ENCODE data around the gene ZCWPW2.

Gene ZCWPW2

GRCh38 chr3:28386049-28386448, 37.5 kb downstream of the ZCWPW2 start:
- no peak for DNase-seq

GRCh38 chr3:28388978-28389377, 40.5 kb downstream of the ZCWPW2 start:
- no peak for DNase-seq

GRCh38 chr3:28399206-28399605, 50.7 kb downstream of the ZCWPW2 start:
- no peak for DNase-seq

GRCh38 chr3:28406241-28406640, 57.7 kb downstream of the ZCWPW2 start:
- no peak for DNase-seq

- no peak for DNase-seq
Measured at GRCh38 chr3:28449398-28449797, 100.9 kb downstream of the ZCWPW2 start.

- DNase-seq = no peak
Measured at GRCh38 chr3:28462866-28463265, 114.3 kb downstream of the ZCWPW2 start.

GRCh38 chr3:28467414-28467813, 118.9 kb downstream of the ZCWPW2 start:
- DNase-seq = no peak

GRCh38 chr3:28476194-28476593, 127.7 kb downstream of the ZCWPW2 start:
- DNase-seq = no peak

GRCh38 chr3:28476764-28477163, 128.2 kb downstream of the ZCWPW2 start:
- DNase-seq = no peak

- DNase-seq = no peak
Measured at GRCh38 chr3:28485164-28485563, 136.6 kb downstream of the ZCWPW2 start.

- no peak for DNase-seq
Measured at GRCh38 chr3:28495301-28495700, 146.8 kb downstream of the ZCWPW2 start.

- no peak for DNase-seq
Measured at GRCh38 chr3:28502397-28502937, 153.9 kb downstream of the ZCWPW2 start.

- no peak for DNase-seq
Measured at GRCh38 chr3:28504976-28505375, 156.5 kb downstream of the ZCWPW2 start.

GRCh38 chr3:28521663-28522062, 173.1 kb downstream of the ZCWPW2 start:
- no peak for DNase-seq

GRCh38 chr3:28542351-28542750, 193.8 kb downstream of the ZCWPW2 start:
- DNase-seq = no peak

GRCh38 chr3:28544236-28544635, 195.7 kb downstream of the ZCWPW2 start:
- DNase-seq = peak in 1 of 14 donors; percentile 10

- DNase-seq = no peak
Measured at GRCh38 chr3:28544831-28545230, 196.3 kb downstream of the ZCWPW2 start.

GRCh38 chr3:28547677-28548076, 199.2 kb downstream of the ZCWPW2 start:
- DNase-seq = no peak

- no peak for DNase-seq
Measured at GRCh38 chr3:28553175-28553574, 204.7 kb downstream of the ZCWPW2 start.

GRCh38 chr3:28556195-28556594, 207.7 kb downstream of the ZCWPW2 start:
- DNase-seq = no peak

- DNase-seq = no peak
Measured at GRCh38 chr3:28564211-28564610, 215.7 kb downstream of the ZCWPW2 start.

- peak in 1 of 14 donors; percentile 6 for DNase-seq
Measured at GRCh38 chr3:28569357-28569756, 220.8 kb downstream of the ZCWPW2 start.

GRCh38 chr3:28574036-28574435, 225.5 kb downstream of the ZCWPW2 start:
- DNase-seq = no peak

- peak in 9 of 14 donors; percentile 5 to 71 (median 23) for DNase-seq
Measured at GRCh38 chr3:28575100-28575745, 226.7 kb downstream of the ZCWPW2 start.

Data from C1 segment of cervical spinal cord (tissue), 14 donors.